Epithelial cell of proximal tubule (primary cell): ENCODE results near the gene PLET1. TPM values are rescaled to one million over a fixed set of nuclear protein-coding genes. Genes with fewer than 3 reads are reported as not detected.

Experiments used
- DNase-seq: peaks from one replicate; pipeline ENCODE4 v3.0.0-alpha.2; 2011; ENCODE audit warnings: low read depth
- H3K4me3 ChIP-seq: 2 replicates; pipeline ENCODE4 v1.5.1; 2011; ENCODE audit warnings: low read depth, mild to moderate bottlenecking, low read length
- total RNA-seq: library from RNA; depleted of rRNA; stranded (reverse); fragments of >200 nt; gene quantifications from 2 replicates; pipeline ENCODE4 v1.2.3, GENCODE V29; 2015
- TF ChIP-seq, protein P1 (sequence below): conservative IDR thresholded peaks from 2 replicates; pipeline ENCODE4 v1.5.1; 2012; ENCODE audit warnings: low read depth, mild to moderate bottlenecking, low read length

The PLET1 gene, protein sequence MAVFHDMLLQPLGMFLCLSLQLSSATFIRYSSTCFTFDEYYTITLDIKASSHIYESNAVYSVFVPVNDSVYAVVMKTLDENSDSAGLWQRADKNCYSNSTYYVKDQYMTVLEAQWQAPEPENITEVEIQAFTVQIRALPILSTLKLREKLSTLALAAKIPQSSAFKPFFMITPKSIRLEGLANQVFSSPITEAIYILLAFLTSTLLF
- total RNA-seq: not detected in 2 replicates

DNA sequence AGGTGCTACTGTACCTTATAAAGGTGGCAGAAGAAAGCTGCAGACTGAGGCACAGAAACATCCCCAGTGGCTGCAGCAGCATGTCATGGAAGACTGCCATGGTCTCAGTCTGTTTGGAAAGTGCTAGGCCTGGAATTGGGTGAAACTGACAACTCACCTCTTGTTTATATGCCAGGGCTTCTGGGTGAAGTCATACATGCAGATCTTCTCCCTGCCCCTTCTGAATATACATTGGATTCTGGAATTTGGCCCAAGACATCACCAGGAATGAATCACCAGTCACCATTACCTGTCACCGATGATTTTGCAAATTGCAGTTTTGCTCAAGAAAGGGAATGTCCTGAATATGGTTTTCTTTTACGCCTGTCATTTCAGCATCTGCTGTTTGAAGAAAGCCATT lies at the start of gene PLET1:
PLET1 (minus strand) TSS at position 371 of the 400 bp plus-strand sequence; CDS start at position 100, 271 bp downstream.
- TF ChIP-seq, protein P1, sequence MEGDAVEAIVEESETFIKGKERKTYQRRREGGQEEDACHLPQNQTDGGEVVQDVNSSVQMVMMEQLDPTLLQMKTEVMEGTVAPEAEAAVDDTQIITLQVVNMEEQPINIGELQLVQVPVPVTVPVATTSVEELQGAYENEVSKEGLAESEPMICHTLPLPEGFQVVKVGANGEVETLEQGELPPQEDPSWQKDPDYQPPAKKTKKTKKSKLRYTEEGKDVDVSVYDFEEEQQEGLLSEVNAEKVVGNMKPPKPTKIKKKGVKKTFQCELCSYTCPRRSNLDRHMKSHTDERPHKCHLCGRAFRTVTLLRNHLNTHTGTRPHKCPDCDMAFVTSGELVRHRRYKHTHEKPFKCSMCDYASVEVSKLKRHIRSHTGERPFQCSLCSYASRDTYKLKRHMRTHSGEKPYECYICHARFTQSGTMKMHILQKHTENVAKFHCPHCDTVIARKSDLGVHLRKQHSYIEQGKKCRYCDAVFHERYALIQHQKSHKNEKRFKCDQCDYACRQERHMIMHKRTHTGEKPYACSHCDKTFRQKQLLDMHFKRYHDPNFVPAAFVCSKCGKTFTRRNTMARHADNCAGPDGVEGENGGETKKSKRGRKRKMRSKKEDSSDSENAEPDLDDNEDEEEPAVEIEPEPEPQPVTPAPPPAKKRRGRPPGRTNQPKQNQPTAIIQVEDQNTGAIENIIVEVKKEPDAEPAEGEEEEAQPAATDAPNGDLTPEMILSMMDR: no peak

DNA sequence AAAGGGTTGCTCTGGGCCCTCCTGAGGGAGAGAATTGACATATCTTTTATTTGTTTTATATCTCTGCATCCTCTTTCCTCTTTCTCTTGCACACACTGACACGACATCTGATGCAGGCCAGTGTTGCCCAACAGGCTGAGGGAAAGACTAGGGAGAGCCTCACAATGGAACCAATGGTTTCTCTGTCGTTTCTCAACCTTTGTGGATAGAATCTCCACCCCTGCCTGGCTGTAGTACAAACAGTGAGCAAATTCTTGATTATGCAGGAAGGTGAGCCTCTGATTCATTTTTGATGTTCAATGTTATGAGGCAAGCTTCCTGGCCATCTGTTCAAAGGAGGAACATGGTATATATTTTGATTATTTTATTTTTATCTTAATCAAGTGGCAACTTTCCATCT lies 49.8 kb upstream of the PLET1 start:
- no peak overlapping the region for H3K4me3 ChIP-seq
- DNase-seq: no peak
- TF ChIP-seq, protein P1: no peak

More for the DNA sequence above, at the start of gene PLET1:
- DNase-seq: no peak
- H3K4me3 ChIP-seq: no peak within 1 kb of the TSS

DNA sequence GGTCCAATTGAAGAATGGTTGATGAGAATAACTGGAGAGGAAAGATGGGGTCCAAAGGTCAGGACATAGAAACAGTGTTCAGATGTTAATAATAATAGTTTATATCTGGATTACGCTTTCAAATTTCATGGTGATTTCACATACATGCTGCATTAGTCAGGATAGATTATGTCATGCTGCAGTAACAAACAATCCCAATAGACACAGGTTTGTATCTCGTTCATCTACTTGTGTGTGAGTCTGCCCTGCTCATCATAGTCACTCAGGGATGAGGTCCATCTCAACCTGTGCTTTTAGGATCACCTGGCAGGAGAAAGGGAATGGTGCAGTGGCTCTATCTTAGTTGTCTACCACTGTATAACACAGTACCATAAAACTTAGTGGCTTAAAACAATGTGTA lies 48.0 kb upstream of the PLET1 start:
- H3K4me3 ChIP-seq: no peak overlapping the region
- DNase-seq: no peak
- TF ChIP-seq, protein P1: no peak

DNA sequence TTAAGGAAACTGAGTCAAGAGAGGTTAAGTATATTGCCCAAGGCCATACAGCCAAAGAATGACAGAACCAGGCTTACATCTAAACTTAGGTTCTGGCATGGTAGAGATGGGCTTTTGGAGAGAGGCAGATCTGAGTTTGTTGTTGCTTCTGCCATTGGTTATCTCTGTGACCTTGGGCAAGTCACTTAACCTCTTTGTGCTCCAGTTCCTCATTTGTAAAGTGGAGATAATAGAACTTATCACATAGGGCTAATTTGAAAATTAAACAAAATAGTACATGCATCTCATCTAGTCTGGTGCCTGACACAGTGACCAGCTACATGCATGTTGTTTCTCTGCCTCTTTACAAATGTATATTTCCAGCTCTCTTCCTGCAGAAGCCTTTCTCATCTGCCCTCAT lies 47.0 kb upstream of the PLET1 start:
- TF ChIP-seq, protein P1: no peak
- H3K4me3 ChIP-seq: no peak overlapping the region
- no peak for DNase-seq

DNA sequence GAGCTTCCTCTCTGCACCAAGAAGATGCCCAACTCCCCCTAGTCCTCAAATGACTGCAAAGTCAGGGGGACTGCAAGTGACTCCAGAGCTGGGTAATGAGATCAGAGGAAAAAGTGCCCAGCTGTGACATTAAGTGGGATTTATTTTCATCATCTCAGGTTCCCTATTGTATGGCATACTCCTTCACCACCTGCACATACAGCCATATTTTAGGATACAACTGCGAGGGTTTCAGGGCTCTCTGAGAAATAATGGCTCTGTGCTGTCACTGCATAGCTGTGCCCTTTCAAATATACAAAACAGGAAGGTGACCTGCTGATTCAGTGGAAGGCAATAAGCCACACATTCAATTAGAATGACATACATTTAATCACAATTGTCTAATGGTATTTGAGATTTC lies 45.6 kb upstream of the PLET1 start:
- H3K4me3 ChIP-seq: no peak overlapping the region
- TF ChIP-seq, protein P1: no peak
- DNase-seq: no peak

DNA sequence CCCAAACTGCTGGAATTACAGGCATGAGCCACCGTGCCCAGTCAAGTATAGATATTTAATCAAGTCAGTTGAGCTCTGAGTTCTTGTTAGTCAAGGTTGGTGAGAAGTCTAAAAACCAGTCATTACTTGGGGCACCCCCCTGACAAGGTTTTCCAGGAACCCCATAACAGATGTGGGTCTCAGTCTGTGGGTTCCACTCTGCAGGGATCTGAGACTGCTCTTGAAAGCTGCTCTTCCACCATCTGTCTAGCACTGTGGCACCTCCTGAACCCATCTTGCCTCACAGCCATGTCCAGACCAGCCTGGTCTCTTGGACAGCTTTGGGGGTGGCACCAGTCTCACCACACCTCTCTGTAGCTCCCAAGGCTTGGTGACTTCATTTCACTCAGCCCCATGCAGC lies 44.3 kb upstream of the PLET1 start:
- no peak for DNase-seq
- H3K4me3 ChIP-seq: no peak overlapping the region
- TF ChIP-seq, protein P1: no peak

DNA sequence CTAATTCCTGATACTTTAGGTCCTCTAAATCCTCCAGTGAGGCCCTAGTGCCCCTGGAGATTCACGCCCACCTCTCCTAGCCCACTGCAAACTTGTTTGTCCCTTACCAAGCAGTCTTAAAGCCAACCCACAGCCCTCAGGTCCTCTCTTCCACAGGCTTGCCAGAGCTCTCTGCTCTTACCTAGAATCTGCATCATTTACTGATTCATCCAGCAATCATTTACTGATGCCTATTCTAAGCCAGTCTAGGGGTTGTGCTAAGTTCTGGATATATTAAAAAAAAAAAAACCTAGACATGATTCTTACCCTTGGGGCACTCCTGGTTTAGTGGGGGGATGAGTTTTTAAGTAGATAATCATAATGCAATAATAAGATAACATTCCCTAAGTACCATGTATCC lies 43.0 kb upstream of the PLET1 start:
- DNase-seq: no peak
- no peak overlapping the region for H3K4me3 ChIP-seq
- TF ChIP-seq, protein P1: no peak
